HepG2 (cell line): ENCODE data around the gene STX10. TPM values are rescaled to one million over a fixed set of nuclear protein-coding genes. Genes with fewer than 3 reads are reported as not detected.
A peak's percentile ranks its signal among the peaks of the same experiment; 100 is the strongest.

Experiments used
- ARNTL ChIP-seq: sonication (generic); formaldehyde crosslinking; IDR thresholded peaks from 2 replicates; pipeline ENCODE4 v1.4.0; 2020; ENCODE audit warnings: mild to moderate bottlenecking, missing genetic modification reagents
- ATF7-NPFF ChIP-seq: sonication (generic); formaldehyde crosslinking; IDR thresholded peaks from 2 replicates; pipeline ENCODE4 v1.8.1; 2023; ENCODE audit warnings: mild to moderate bottlenecking, low read depth, missing genetic modification reagents, moderate library complexity
- CEBPB ChIP-seq: IDR thresholded peaks from 2 replicates; pipeline ENCODE4 v1.6.1; 2011; ENCODE audit warnings: low read depth, low read length, improper control_type of control experiment, borderline replicate concordance
- HDAC6 ChIP-seq: fragments of 200-600 bp; sonication (generic); IDR thresholded peaks from 2 replicates; pipeline ENCODE4 v1.7.0; 2017; ENCODE audit warnings: mild to moderate bottlenecking, antibody characterized with exemption, low read length, low read depth
- MXI1 ChIP-seq: IDR thresholded peaks from 3 replicates; pipeline ENCODE4 v1.6.1; 2012; ENCODE audit warnings: low read depth, low read length, inconsistent platforms, borderline replicate concordance
- PCBP2 ChIP-seq: fragments of 200-400 bp; formaldehyde crosslinking; optimal IDR thresholded peaks from 2 replicates; pipeline ENCODE3; 2018; ENCODE audit warnings: low read length, low read depth; ENCODE audit not compliant: poor library complexity, severe bottlenecking
- PHF20 ChIP-seq: sonication (generic); formaldehyde crosslinking; IDR thresholded peaks from 2 replicates; pipeline ENCODE4 v1.5.0; 2020; ENCODE audit warnings: mild to moderate bottlenecking, missing genetic modification reagents
- SP1 ChIP-seq, 2 experiments: fragments of 450-650 bp in 1 of 2; sonication (generic) in 1 of 2; formaldehyde crosslinking in 1 of 2; IDR thresholded peaks; 2 replicates each; pipeline versions ENCODE4 v1.4.0 to v1.6.1; 2016 to 2020; ENCODE audit warnings: missing genetic modification reagents in 1 of 2
- SSRP1 ChIP-seq: IDR thresholded peaks from 2 replicates; pipeline ENCODE4 v1.6.1; 2016; ENCODE audit warnings: control low read depth
- TCF7 ChIP-seq: sonication (generic); IDR thresholded peaks from 2 replicates; pipeline ENCODE4 v1.6.1; 2016; ENCODE audit warnings: antibody characterized with exemption, low read depth
- TP53 ChIP-seq: sonication (generic); formaldehyde crosslinking; conservative IDR thresholded peaks from 2 replicates; pipeline ENCODE4 v1.4.0; 2020; ENCODE audit warnings: missing genetic modification reagents
- ZFP36 ChIP-seq: fragments of 150-350 bp; IDR thresholded peaks from 2 replicates; pipeline ENCODE4 v1.6.1; 2018; ENCODE audit warnings: borderline replicate concordance, low read length, low read depth; ENCODE audit not compliant: partially characterized antibody
- ZFY ChIP-seq: sonication (generic); formaldehyde crosslinking; IDR thresholded peaks from 2 replicates; pipeline ENCODE4 v1.4.0; 2020; ENCODE audit warnings: missing genetic modification reagents
- ZNF24 ChIP-seq: fragments of 450-650 bp; IDR thresholded peaks from 2 replicates; pipeline ENCODE4 v1.6.1; 2017; ENCODE audit warnings: antibody characterized with exemption, mild to moderate bottlenecking
- ZNF672 ChIP-seq: sonication (generic); formaldehyde crosslinking; IDR thresholded peaks from 2 replicates; pipeline ENCODE4 v1.8.1; 2022; ENCODE audit warnings: missing genetic modification reagents
- polyA plus RNA-seq, 8 experiments: library from polyadenylated mRNA; depleted of rRNA in 3 of 8; stranded (reverse) in 7 of 8; unstranded in 1 of 8; fragments of >200 nt; fragmentation: Illumina TruSeq in 4 of 8; extraction: Trizol in 4 of 8; gene quantifications; 2 replicates each; pipeline versions ENCODE4 v1.2.1 to v1.2.3, GENCODE V29; 2011 to 2016; ENCODE audit warnings: low read depth in 4 of 8, missing spikeins in 1 of 8, mixed read lengths in 1 of 8; ENCODE audit not compliant: insufficient read depth in 1 of 8
- total RNA-seq, 5 experiments: library from RNA; depleted of rRNA; stranded (reverse); fragments of >200 nt; fragmentation: Illumina TruSeq; extraction: Trizol; gene quantifications; 2 replicates each; pipeline ENCODE4 v1.2.3, GENCODE V29; 2016; ENCODE audit warnings: low read depth in 1 of 5
- TF ChIP-seq, protein P1 (sequence below): sonication (generic); formaldehyde crosslinking; conservative IDR thresholded peaks from 2 replicates; pipeline ENCODE4 v1.8.0; 2022; ENCODE audit warnings: low read depth, missing genetic modification reagents
- TF ChIP-seq, protein P2 (sequence below), 2 experiments: fragments of 450-650 bp in 1 of 2; sonication (generic) in 1 of 2; formaldehyde crosslinking in 1 of 2; IDR thresholded peaks; 2 replicates each; pipeline versions ENCODE4 v1.6.1 to v1.8.0; 2016 to 2022; ENCODE audit warnings: antibody characterized with exemption in 1 of 2, mild to moderate bottlenecking in 1 of 2, missing genetic modification reagents in 1 of 2

The STX10 gene
- total and polyA plus RNA-seq, 2 of the 13 experiments (the other 11 are each of a cell fraction or from before 2014, with no cell fraction given) = 47.9 to 66.4 TPM

DNA sequence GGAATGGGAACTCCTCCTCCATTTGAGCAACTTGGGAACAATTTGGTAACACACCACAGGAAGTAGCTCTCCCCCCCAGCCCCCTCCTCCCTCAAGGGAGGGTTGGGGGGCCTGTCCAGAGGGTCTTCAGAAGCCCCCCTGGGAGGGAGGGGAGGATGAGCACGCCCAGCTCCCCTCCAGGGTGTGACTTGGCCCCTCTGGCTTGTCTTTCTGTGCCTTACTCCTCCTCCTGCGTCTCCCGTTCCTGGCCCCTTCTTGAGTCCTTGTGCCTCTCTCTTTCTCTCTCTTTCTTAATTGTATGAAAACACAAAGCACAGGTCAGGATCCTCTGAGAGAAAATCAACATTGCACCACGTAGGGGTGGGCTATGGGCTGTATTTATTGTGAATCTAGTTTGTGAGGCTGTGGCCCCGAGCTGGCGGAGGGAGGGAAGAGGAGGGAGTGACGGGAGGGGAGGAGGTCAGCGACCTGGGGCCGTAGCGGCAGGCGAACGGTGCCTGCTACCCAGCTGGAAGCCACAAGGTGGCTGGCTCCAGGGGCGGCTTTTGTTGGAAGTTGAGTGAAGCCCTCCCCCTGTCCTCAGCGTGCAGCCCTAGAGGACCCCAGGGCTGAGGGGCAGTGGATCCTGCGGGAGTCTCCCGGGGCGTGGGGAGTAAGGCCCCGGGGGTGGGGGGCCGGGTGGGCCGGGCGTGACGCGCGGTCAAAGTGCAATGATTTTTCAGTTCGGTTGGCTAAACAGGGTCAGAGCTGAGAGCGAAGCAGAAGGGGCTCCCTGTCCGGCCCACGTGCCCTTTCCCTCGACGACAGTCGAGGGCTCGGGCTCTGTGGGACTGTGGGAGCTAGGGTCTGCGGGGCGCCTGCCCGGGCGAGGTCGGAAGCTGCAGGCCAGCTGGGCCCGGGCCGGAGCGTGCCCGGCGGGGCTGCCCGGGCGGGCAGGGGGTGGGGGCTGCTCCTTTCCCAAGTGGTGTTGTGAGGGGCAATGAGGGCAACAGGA lies 53.9 kb downstream of the STX10 start (continued):
- TF ChIP-seq, protein P1, sequence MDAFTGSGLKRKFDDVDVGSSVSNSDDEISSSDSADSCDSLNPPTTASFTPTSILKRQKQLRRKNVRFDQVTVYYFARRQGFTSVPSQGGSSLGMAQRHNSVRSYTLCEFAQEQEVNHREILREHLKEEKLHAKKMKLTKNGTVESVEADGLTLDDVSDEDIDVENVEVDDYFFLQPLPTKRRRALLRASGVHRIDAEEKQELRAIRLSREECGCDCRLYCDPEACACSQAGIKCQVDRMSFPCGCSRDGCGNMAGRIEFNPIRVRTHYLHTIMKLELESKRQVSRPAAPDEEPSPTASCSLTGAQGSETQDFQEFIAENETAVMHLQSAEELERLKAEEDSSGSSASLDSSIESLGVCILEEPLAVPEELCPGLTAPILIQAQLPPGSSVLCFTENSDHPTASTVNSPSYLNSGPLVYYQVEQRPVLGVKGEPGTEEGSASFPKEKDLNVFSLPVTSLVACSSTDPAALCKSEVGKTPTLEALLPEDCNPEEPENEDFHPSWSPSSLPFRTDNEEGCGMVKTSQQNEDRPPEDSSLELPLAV (CRISPR knock-in tag) = no peak
- TF ChIP-seq ZNF672 (CRISPR knock-in tag) (no peak), PCBP2 (no peak), HDAC6 (no peak), SSRP1 (CRISPR knock-in tag) (no peak), TP53 (CRISPR knock-in tag) (no peak), TCF7 (no peak), ATF7-NPFF (CRISPR knock-in tag) (no peak), SP1 (IDR thresholded peaks at IDR 0.05) (no peak), SP1 (CRISPR knock-in tag; IDR thresholded peaks at IDR 0.05) (no peak), ARNTL (CRISPR knock-in tag) (no peak), MXI1 (no peak), ZFP36 (no peak), ZFY (0 out of 2 replicates have a peak, but pooled peaks have one; percentile 18), PHF20 (CRISPR knock-in tag) (no peak), ZNF24 (no peak), CEBPB (no peak)
- TF ChIP-seq, protein P2, sequence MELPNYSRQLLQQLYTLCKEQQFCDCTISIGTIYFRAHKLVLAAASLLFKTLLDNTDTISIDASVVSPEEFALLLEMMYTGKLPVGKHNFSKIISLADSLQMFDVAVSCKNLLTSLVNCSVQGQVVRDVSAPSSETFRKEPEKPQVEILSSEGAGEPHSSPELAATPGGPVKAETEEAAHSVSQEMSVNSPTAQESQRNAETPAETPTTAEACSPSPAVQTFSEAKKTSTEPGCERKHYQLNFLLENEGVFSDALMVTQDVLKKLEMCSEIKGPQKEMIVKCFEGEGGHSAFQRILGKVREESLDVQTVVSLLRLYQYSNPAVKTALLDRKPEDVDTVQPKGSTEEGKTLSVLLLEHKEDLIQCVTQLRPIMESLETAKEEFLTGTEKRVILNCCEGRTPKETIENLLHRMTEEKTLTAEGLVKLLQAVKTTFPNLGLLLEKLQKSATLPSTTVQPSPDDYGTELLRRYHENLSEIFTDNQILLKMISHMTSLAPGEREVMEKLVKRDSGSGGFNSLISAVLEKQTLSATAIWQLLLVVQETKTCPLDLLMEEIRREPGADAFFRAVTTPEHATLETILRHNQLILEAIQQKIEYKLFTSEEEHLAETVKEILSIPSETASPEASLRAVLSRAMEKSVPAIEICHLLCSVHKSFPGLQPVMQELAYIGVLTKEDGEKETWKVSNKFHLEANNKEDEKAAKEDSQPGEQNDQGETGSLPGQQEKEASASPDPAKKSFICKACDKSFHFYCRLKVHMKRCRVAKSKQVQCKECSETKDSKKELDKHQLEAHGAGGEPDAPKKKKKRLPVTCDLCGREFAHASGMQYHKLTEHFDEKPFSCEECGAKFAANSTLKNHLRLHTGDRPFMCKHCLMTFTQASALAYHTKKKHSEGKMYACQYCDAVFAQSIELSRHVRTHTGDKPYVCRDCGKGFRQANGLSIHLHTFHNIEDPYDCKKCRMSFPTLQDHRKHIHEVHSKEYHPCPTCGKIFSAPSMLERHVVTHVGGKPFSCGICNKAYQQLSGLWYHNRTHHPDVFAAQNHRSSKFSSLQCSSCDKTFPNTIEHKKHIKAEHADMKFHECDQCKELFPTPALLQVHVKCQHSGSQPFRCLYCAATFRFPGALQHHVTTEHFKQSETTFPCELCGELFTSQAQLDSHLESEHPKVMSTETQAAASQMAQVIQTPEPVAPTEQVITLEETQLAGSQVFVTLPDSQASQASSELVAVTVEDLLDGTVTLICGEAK (IDR thresholded peaks at IDR 0.05) = no peak
- TF ChIP-seq, protein P2 (CRISPR knock-in tag; IDR thresholded peaks at IDR 0.05) = no peak
